ENCODE data around the gene CSNK2A1.

GRCh38 chr20:547394-547793 lies 3.8 kb upstream of the CSNK2A1 start:
- TF ChIP-seq REST (IDR thresholded peaks at IDR 0.05; ENCODE audit: insufficient read depth in 1 of 2, low read depth in 2 of 2, low read length in 2 of 2) = no peak
- TF ChIP-seq POLR2AphosphoS5 (IDR thresholded peaks at IDR 0.05; ENCODE audit: low read depth, low read length) = no peak
- TF ChIP-seq SIN3A (IDR thresholded peaks at IDR 0.05; ENCODE audit: borderline replicate concordance, insufficient read depth, low read length) = no peak
- TF ChIP-seq TAF1 (IDR thresholded peaks at IDR 0.05; ENCODE audit: borderline replicate concordance, insufficient read depth, low read length) = no peak
- TF ChIP-seq FOXP2 (optimal IDR thresholded peaks at IDR 0.05; ENCODE audit: borderline replicate concordance, extremely low read depth, extremely low read length, insufficient read depth) = no peak

Measured in PFSK-1 (cell line).